K562 (cell line): Measurements from ENCODE around the gene SIRT2. TPM values are rescaled to one million over a fixed set of nuclear protein-coding genes. Genes with fewer than 3 reads are reported as not detected.

ENCODE experiments used
- BRF1 ChIP-seq: IDR thresholded peaks from 3 replicates; pipeline ENCODE4 v1.6.1; 2011; ENCODE audit warnings: borderline replicate concordance, mild to moderate bottlenecking; ENCODE audit not compliant: insufficient read length; ENCODE audit errors: extremely low read depth
- E4F1 ChIP-seq: fragments of 250-450 bp; sonication (Bioruptor Pico); IDR thresholded peaks from 2 replicates; pipeline ENCODE4 v1.5.0; 2021; ENCODE audit warnings: mild to moderate bottlenecking, borderline replicate concordance
- GATAD2B ChIP-seq: fragments of 450-650 bp; IDR thresholded peaks from 2 replicates; pipeline ENCODE4 v1.6.1; 2017; ENCODE audit warnings: mild to moderate bottlenecking, borderline replicate concordance
- HDGF ChIP-seq: fragments of 450-650 bp; IDR thresholded peaks from 2 replicates; pipeline ENCODE4 v1.6.1; 2016
- KDM5B ChIP-seq: fragments of 200-600 bp; sonication (generic); IDR thresholded peaks from 2 replicates; pipeline ENCODE4 v1.6.1; 2012; ENCODE audit warnings: low read depth, mild to moderate bottlenecking, moderate library complexity, low read length, control low read depth, inconsistent platforms; ENCODE audit not compliant: insufficient replicate concordance
- KHSRP ChIP-seq: fragments of 450-650 bp; IDR thresholded peaks from 2 replicates; pipeline ENCODE4 v1.6.1; 2017
- MECOM ChIP-seq: fragments of 250-450 bp; sonication (Bioruptor Pico); IDR thresholded peaks from 2 replicates; pipeline ENCODE4 v1.8.0; 2022; ENCODE audit warnings: inconsistent platforms
- MITF ChIP-seq: IDR thresholded peaks from 2 replicates; pipeline ENCODE4 v1.6.1; 2014; ENCODE audit warnings: antibody characterized with exemption
- MTA2 ChIP-seq: fragments of 450-650 bp; IDR thresholded peaks from 2 replicates; pipeline ENCODE4 v1.6.1; 2016; ENCODE audit warnings: low read depth
- NCOR1 ChIP-seq: fragments of 450-650 bp; IDR thresholded peaks from 2 replicates; pipeline ENCODE4 v1.6.1; 2016; ENCODE audit warnings: mild to moderate bottlenecking, moderate library complexity
- NFIC ChIP-seq: fragments of 450-650 bp; IDR thresholded peaks from 2 replicates; pipeline ENCODE4 v1.6.1; 2017; ENCODE audit warnings: mild to moderate bottlenecking, inconsistent platforms
- PRPF4 ChIP-seq: fragments of 200-400 bp; formaldehyde crosslinking; IDR thresholded peaks from one replicate; pipeline ENCODE4 v1.6.1; 2017; ENCODE audit warnings: low read length, low read depth, mild to moderate bottlenecking; ENCODE audit not compliant: insufficient read depth, poor library complexity, severe bottlenecking
- RHOXF2B ChIP-seq: fragments of 250-450 bp; sonication (Bioruptor Pico); conservative IDR thresholded peaks from 2 replicates; pipeline ENCODE4 v1.5.1; 2021
- SAFB2 ChIP-seq: fragments of 200-400 bp; formaldehyde crosslinking; IDR thresholded peaks from 2 replicates; pipeline ENCODE4 v1.6.1; 2018; ENCODE audit warnings: borderline replicate concordance, low read length, low read depth, moderate library complexity; ENCODE audit not compliant: severe bottlenecking
- ZFPM2 ChIP-seq: fragments of 250-450 bp; sonication (Bioruptor Pico); IDR thresholded peaks from 2 replicates; pipeline ENCODE4 v1.5.1; 2022; ENCODE audit warnings: mild to moderate bottlenecking
- ZMIZ1 ChIP-seq, 2 experiments: fragments of 150-350 bp in 1 of 2; IDR thresholded peaks; 2 replicates each; pipeline ENCODE4 v1.6.1; 2012 to 2016; ENCODE audit warnings: low read depth in 2 of 2, low read length in 2 of 2, mild to moderate bottlenecking in 1 of 2, moderate library complexity in 1 of 2
- ZNF561 ChIP-seq: fragments of 450-650 bp; formaldehyde crosslinking; conservative IDR thresholded peaks from 2 replicates; pipeline ENCODE4 v1.4.0; 2020; ENCODE audit warnings: mild to moderate bottlenecking, moderate library complexity
- ZNF668 ChIP-seq: fragments of 250-450 bp; sonication (Bioruptor Pico); IDR thresholded peaks from 2 replicates; pipeline ENCODE4 v1.8.0; 2022; ENCODE audit warnings: mild to moderate bottlenecking, inconsistent platforms
- ZNF699 ChIP-seq: fragments of 250-450 bp; sonication (Bioruptor Pico); IDR thresholded peaks from 2 replicates; pipeline ENCODE4 v1.8.0; 2021; ENCODE audit warnings: mild to moderate bottlenecking, moderate library complexity; ENCODE audit not compliant: insufficient replicate concordance
- polyA plus RNA-seq, 8 experiments: library from polyadenylated mRNA; depleted of rRNA in 4 of 8; stranded (reverse) in 5 of 8; unstranded in 3 of 8; fragments of >200 nt; fragmentation: Nextera tagmentation in 2 of 8; fragmentation: Illumina TruSeq in 1 of 8; extraction: Ambion mirVana in 2 of 8; extraction: Trizol in 1 of 8; gene quantifications; 2 replicates each; pipeline versions ENCODE4 v1.2.1 to v1.2.3, GENCODE V29; 2011 to 2014; ENCODE audit warnings: inconsistent platforms in 1 of 8, missing spikeins in 1 of 8
- total RNA-seq, 7 experiments: library from RNA; depleted of rRNA in 6 of 7; stranded (reverse); fragments of >200 nt in 6 of 7; fragmentation: Illumina TruSeq in 2 of 7; extraction: Trizol in 2 of 7; gene quantifications; 2 replicates each; pipeline versions ENCODE4 v1.2.1 to v1.2.3, GENCODE V29; 2011 to 2021; ENCODE audit warnings: low replicate concordance in 1 of 7
- TF ChIP-seq, protein P1 (sequence below): fragments of 450-650 bp; IDR thresholded peaks from 2 replicates; pipeline ENCODE4 v1.6.1; 2016

Gene SIRT2
- total and polyA plus RNA-seq, 9 of the 15 experiments (the other 6 are each of a cell fraction or from before 2014, with no cell fraction given), result 2.3 to 35.2 (median 22.9) TPM

- TF ChIP-seq MTA2, result 0 out of 2 replicates have a peak, but pooled peaks have one; percentile 6
- no peak for TF ChIP-seq SAFB2
- TF ChIP-seq GATAD2B, result peak; percentile 58; the same call in 1 of the 2 replicates
- TF ChIP-seq NCOR1, result 0 out of 2 replicates have a peak, but pooled peaks have one; percentile 15
- TF ChIP-seq ZFPM2 (CRISPR knock-in tag), result no peak
- TF ChIP-seq HDGF, result no peak
- no peak for TF ChIP-seq ZNF699 (CRISPR knock-in tag)
- peak; percentile 74; the same call in 1 of the 2 replicates for TF ChIP-seq MITF
- no peak for TF ChIP-seq KHSRP
- TF ChIP-seq MECOM (CRISPR knock-in tag), result 0 out of 2 replicates have a peak, but pooled peaks have one; percentile 27
- TF ChIP-seq PRPF4, result no peak
- no peak for TF ChIP-seq BRF1
- TF ChIP-seq E4F1, result no peak
- no peak for TF ChIP-seq KDM5B
- peak in 1 of 2 experiments; percentile 54; a peak in 1 of 4 replicates for TF ChIP-seq ZMIZ1 (IDR thresholded peaks at IDR 0.05; ENCODE audit: low read depth in 2 of 2, low read length in 2 of 2)
- TF ChIP-seq, protein P1, sequence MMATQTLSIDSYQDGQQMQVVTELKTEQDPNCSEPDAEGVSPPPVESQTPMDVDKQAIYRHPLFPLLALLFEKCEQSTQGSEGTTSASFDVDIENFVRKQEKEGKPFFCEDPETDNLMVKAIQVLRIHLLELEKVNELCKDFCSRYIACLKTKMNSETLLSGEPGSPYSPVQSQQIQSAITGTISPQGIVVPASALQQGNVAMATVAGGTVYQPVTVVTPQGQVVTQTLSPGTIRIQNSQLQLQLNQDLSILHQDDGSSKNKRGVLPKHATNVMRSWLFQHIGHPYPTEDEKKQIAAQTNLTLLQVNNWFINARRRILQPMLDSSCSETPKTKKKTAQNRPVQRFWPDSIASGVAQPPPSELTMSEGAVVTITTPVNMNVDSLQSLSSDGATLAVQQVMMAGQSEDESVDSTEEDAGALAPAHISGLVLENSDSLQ, result peak; percentile 40; the same call in 1 of the 2 replicates
- no peak for TF ChIP-seq RHOXF2B (CRISPR knock-in tag)
- TF ChIP-seq ZNF668 (CRISPR knock-in tag), result no peak
- TF ChIP-seq NFIC, result 0 out of 2 replicates have a peak, but pooled peaks have one; percentile 9
- no peak for TF ChIP-seq ZNF561
Measured at GRCh38 chr19:38851622-38852230, 47.7 kb downstream of the SIRT2 start (continued).
